Mammary epithelial cell (primary cell): ENCODE measurements around the gene ARMS2.

Experiments
- CTCF ChIP-seq, 2 donors: IDR thresholded peaks in 1 of 2; conservative IDR thresholded peaks in 1 of 2; 2 replicates each; pipeline ENCODE4 v1.5.1; 2011 to 2012; ENCODE audit warnings: inconsistent platforms in 2 of 2, low read length in 2 of 2, mild to moderate bottlenecking in 2 of 2, control low read depth in 1 of 2, low read depth in 1 of 2; ENCODE audit not compliant: insufficient read depth in 1 of 2; ENCODE audit errors: extremely low read depth in 1 of 2
- EZH2 ChIP-seq: IDR thresholded peaks from 2 replicates; pipeline ENCODE4 v1.6.1; 2012; ENCODE audit warnings: low read length, inconsistent platforms, borderline replicate concordance

DNA sequence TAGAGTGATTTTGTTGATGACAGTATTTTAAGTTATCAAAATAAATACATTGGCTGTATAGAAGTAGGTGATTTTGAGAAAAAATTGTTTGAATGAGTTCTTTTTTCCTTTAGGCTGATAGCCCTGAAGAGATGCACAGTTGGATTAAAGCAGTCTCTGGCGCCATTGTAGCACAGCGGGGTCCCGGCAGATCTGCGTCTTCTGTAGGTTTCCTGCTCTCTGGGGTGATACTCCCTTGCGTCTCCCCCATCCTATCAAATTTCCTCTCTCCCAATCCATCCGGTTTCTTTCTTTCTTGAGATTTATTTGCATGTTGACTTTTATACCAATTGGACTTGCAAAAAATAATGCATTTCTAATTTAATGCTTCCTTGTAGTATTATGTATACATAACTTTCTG is 27.6 kb upstream of the ARMS2 start:
- TF ChIP-seq CTCF (conservative IDR thresholded peaks at IDR 0.05 in 1 of 2, IDR thresholded peaks at IDR 0.05 in 1 of 2; ENCODE audit: extremely low read depth in 1 of 2, insufficient read depth in 1 of 2, low read depth in 1 of 2, low read length in 2 of 2) (no peak), EZH2 (no peak)
